NCI-H146 treated with DMSO at 0.1 percent for 48 hours (cell line): ENCODE measurements around the gene PALM.
"Not testable (repeated sequence)": the region's sequence is repeated elsewhere in the genome, so short reads cannot be mapped to it uniquely, and the experiment has no call there.

Source experiments
- DNase-seq: peaks from one replicate; lab custom pipeline; 2025; ENCODE audit not compliant: unreplicated experiment; lab: John Stamatoyannopoulos, UW

The PALM gene

DNA sequence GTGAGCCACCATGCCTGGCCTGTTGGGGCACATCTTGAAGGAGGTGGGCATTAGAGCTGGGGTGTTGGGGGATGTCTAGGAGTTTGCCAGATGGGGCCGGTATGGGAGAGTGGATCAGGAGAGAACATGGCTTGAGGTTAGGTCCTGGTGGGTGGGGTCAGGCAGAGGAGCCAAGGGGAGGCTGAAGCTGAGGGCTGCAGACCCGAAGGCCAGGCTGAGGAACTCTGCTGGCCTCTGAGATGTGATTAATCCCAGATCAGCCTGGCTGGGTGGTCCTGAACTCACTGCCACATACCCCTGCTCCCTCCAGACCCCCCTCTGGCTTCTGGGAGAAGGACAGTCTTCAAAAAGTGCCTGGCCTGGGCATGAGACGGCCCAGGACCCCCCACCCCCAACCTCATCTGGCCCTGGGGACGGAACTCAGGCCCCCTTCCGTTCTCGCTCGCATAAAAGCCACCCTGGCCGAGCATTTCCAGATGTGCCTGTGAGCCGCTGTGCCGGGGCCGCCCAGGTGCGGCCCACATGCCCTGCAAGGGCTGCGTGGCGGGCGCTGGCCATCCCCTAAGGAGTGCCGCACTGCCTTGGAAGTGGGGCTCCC lies 29.8 kb upstream of the PALM start:
- DNase-seq: no peak

DNA sequence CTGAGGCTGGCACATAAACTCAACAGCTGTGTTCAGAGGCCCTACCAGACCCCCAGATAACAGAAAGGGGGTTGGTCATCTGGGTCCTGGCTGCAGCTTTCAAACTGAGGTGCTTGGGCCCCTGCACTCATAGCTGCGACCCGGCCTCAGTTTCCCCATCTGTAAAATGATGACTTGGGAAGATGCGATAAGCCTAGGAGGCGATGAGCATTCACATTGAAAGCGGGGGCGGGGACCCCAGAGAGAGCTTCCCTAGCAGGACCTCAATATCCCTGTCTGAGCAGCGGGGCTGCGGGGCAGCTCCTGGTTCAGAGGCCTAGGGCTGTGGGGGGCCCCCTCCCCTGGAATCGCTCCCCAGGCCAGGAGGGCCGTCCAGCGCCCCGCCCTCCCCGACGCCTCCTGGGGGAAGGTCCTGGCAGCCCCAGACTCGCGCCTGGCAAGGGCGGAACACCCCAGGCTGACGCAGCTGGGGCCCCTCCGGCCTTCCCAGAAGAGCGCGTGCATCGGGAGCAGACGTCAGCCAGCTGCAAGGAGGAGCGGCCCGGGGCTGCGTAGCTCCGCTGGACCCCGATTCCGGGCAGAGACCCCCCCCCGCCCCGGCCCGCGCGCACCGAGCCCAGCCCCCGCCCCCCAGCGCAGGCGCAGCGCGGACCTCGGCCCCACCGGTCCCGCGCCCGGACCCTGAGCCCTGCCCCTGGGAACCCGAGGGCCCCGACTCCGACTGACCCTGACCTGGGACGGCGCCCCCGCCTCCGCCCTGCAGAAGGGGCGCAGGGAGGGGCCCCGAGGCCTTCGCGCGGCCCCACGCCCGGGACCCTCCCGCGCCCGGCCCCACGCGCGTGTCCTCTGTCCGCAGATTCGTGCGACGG lies 29.1 kb upstream of the PALM start:
- no peak for DNase-seq

- peak; percentile 70 for DNase-seq
Observed at GRCh38 chr19:680287-681028, 28.3 kb upstream of the PALM start.

GRCh38 chr19:681029-682019 lies 27.4 kb upstream of the PALM start:
- DNase-seq: no peak

- DNase-seq: no peak
Observed at GRCh38 chr19:682678-683320, 25.9 kb upstream of the PALM start.

DNA sequence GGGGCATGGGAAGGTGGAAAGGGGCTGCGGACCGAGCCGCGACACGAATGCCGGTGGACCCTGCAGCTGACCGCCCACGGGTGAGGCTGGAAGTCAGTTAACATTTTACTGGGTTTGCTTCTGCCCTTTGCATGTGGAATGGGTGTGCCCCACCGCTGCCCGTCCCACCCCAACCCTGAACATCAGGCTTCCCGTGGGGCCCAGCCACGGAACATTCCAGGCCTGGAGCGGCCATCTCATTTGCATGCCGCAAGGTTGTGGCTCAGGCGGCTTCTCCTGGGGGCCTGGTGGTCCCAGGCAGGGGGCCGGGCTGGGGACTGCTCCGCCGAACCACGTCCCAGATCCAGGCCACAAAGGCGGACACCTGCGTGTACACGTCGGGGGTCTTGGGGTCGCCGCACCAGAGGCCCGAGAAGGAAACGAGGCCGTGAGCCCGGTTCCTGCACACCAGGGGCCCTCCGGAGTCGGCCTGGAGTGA lies 23.2 kb upstream of the PALM start:
- DNase-seq: no peak

DNA sequence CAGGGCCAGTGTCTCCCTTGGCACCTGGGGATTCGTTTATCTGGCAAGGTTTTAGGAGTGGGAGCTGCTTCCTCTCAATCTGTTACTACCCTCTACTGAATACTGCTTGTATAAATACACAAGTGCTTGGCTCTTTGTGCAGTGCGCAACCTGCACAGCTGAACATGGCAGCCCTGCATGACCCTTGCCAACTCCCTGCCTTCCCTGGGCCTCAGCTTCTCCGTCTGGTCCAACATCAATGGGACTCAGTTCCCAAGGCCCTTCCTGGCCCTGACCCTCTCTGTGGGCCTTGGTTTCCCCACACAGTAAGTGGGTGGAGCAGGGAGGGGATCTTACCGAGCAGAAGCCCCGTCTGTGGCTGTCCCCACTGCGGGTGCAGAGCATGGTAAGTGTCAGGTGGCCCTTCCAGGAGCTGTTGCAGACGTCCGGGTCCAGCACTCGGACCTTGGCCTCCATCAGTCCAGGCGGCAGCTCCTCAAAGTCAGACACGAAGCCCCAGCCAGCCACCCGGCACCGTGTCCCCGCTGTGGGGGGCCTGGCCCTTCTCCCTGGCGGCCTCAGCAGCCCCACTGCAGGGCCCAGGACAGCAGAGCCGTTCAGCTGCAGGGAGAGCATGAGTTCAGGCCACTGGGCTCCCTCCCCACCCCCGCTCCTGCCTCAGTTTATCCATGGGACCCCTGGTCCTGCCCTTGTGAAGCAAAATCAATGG lies 22.0 kb upstream of the PALM start:
- DNase-seq: no peak

DNA sequence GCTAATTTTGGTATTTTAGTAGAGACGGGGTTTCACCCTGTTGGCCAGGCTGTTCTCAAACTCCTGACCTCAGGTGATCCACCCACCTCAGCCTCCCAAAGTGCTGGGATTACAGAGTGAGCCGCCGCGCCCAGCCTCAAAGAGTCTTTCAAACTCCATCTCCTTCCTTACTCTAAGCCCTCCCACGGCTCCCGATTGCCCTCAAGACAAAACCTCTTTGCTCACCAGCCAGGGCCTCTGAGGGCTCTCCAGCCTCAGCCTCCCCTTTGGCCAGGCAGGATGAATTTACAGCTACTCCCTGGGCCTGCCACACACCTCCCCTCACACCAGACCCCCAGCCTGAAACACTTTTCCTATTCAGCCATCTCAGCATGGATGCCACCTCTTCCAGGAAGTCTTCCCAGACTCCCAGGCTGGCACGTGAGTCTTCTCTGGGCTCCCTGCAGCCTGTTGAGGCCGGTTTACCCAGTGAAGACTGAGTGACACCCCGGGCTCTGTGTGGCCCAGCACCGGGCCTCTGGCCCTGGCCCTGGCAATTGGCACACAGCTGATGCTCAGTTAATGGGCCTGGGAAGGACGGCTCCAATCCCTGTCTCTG lies 21.1 kb upstream of the PALM start:
- DNase-seq: no peak

DNA sequence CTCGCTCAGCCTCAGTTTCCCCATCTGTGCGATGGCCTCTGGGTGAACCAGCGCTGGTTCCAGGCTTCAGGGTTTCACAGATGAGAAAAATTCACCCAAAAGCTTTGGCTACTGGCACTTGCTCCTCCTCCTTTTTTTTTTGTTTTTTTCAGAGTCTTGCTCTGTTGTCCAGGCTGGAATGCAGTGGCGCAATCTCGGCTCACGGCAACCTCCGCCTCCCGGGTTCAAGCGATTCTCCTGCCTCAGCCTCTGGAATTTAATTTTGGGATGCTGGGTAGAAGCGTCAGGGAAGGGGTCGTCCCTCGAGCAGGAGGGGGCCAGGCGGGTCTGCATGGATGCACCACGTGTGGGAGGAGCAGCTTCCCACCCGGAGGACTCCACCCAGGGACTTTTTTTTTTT lies 20.5 kb upstream of the PALM start:
- DNase-seq: no peak

DNA sequence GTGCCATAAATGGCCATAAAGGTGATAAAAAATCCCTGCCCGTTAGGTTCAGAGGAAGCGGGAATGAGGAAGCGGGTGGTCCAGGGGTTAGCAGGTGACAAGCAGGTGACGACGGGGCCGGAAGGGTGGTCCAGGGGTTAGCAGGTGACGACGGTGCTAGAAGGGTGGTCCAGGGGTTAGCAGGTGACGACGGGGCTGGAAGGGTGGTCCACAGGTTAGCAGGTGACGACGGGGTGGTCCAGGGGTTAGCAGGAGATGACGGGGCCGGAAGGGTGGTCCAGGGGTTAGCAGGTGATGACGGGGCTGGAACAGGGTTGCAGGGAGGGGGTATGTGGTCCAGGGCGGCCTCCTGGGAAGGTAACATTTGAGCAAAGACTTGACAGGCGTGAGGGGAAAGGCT lies 19.7 kb upstream of the PALM start:
- DNase-seq: no peak

GRCh38 chr19:690203-690602 lies 18.5 kb upstream of the PALM start:
- no peak for DNase-seq

DNA sequence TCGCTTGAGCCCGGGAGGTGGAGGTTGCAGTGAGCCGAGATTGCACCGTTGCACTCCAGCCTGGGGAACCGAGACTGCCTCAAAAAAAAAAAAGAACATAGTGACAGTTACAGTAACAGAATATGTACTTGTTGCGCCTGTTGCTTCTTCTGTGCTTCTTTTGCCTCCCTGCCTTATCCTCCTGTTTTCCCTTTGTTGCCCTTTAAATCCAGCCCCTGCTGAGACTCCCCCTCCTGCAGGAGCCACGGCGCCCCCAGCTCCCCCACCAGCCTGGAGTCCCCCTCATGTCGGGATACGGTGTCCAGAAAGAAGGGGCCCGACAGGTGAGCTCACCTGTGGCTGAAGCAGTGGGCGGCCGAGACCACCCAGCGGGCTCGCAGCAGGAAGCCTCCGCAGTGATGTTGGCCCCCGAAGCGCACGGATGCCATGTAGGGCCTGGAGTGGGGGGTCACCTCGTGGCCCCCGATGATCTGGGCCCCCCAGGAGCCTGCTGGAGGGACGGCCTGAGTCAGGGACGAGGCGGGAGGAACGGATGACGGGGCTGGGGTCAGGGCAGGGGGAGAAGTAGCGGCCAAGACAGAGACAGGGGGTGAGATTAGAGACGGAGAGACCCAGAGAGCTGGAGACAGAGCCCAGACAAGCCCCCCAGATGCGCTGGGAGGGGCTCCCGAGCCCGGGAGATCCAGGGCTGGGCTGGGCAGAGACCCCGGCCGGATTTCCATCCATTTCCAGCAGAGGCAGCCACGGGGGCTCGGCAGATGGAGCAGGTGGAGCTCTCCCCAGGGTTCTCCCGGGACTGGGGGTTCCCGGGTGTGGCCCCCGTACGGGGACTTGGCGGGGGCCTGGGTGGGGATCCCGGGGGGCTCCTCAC lies 14.0 kb upstream of the PALM start:
- no peak for DNase-seq

DNA sequence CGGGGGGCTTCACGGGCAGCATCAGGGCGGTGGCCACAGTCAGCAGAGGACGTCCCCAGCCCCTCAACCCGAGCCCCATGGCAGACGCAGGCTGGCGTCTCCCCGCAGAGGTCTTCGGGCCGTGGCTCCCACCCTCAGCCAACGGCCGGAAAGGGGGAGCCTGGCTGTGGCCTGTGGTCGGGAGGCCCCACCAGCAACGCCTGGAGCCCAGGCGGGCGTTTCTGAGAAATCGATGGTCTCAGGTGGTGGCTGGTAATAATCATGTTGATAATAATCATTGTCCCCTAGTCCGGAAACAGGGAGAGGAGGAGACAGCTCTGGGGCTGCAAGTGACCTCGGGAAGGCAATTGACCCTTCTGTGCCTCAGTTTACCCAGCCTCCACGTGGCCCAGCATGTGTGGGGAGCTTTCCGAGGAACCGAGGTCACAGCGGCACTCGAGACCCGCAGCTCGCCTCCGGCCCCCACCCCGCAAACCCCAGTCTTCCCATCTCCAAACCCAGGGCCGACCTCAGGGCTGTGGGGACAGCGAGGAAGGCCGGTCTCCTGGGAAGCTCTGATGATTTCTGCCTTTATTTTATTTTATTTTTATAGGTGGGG lies 13.3 kb upstream of the PALM start, which contains the start of gene PRSS57:
Gene PRSS57 (minus strand): TSS at position 101 of the 598 bp plus-strand sequence. CDS start 22 bp downstream, at position 79.
- DNase-seq: no peak

DNA sequence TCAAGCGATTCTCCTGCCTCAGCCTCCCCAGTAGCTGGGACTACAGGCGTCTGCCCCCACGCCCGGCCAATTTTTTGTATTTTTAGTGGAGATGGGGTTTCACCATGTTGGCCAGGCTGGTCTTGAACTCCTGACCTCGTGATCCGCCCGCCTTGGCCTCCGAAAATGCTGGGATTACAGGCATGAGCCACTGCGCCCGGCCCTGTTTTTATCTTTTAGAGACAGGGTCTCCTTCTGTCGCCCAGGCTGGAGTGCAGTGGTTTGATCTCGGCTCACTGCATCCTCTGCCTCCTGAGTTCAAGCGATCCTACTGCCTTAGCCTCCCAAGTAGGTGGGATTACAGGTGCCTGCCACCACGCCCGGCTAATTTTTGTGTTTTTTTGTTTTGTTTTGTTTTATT lies 10.2 kb upstream of the PALM start:
- not testable (repeated sequence) for DNase-seq

GRCh38 chr19:699885-700284 lies 8.8 kb upstream of the PALM start:
- DNase-seq: not testable (repeated sequence)

GRCh38 chr19:702847-703246 lies 5.9 kb upstream of the PALM start:
- not testable (repeated sequence) for DNase-seq

- no peak for DNase-seq
Observed at GRCh38 chr19:703329-703650, 5.4 kb upstream of the PALM start.
